Vagina (tissue), 2 donors: ENCODE results near the gene GLT1D1. TPM values are rescaled to one million over a fixed set of nuclear protein-coding genes. Genes with fewer than 3 reads are reported as not detected.

Experiments
- DNase-seq, 2 donors: peaks; one replicate each; pipeline ENCODE4 v3.0.0-alpha.2; 2017; ENCODE audit errors: extremely low spot score in 2 of 2
- H3K27ac ChIP-seq: fragments of 200-600 bp; sonication (generic); one replicate; pipeline ENCODE4 v1.5.1; 2019
- H3K27me3 ChIP-seq: fragments of 200-600 bp; sonication (generic); one replicate; pipeline ENCODE4 v1.5.1; 2019
- H3K36me3 ChIP-seq, 2 donors: fragments of 200-600 bp; sonication (generic); one replicate each; pipeline ENCODE4 v1.5.1; 2017 to 2019
- H3K4me1 ChIP-seq: fragments of 200-600 bp; sonication (generic); one replicate; pipeline ENCODE4 v1.5.1; 2019
- H3K4me3 ChIP-seq, 2 donors: fragments of 200-600 bp; sonication (generic); 1 replicate in 1 of 2; 2 replicates in 1 of 2; pipeline ENCODE4 v1.5.1; 2016 to 2019
- H3K9me3 ChIP-seq: fragments of 200-600 bp; sonication (generic); one replicate; pipeline ENCODE4 v1.5.1; 2019
- POLR2A ChIP-seq, 2 donors: fragments of 450-650 bp; IDR thresholded peaks; one replicate each; pipeline ENCODE4 v1.6.1; 2017; ENCODE audit warnings: antibody characterized with exemption in 2 of 2, mild to moderate bottlenecking in 2 of 2, moderate library complexity in 2 of 2
- POLR2AphosphoS5 ChIP-seq, 2 donors: sonication (generic); formaldehyde crosslinking; IDR thresholded peaks; one replicate each; pipeline ENCODE4 v1.9.0; 2017; ENCODE audit warnings: antibody characterized with exemption in 2 of 2, mild to moderate bottlenecking in 2 of 2, low read depth in 1 of 2; ENCODE audit not compliant: insufficient read depth in 1 of 2
- intact Hi-C: fragments of 100-400 bp; cut with DNase I; formaldehyde crosslinking; loops from one replicate; pipeline ENCODE4 v1.15.1; 2023
- total RNA-seq: library from RNA; depleted of rRNA; stranded (reverse); fragments of >200 nt; gene quantifications from one replicate; pipeline ENCODE4 v1.2.3, GENCODE V29; 2016
- TF ChIP-seq, protein P1 (sequence below), 3 experiments: fragments of 450-650 bp in 2 of 3; fragments of 200-600 bp in 1 of 3; sonication (generic) in 1 of 3; IDR thresholded peaks; one replicate each; pipeline ENCODE4 v1.5.1; 2017 to 2019; ENCODE audit warnings: antibody characterized with exemption in 3 of 3, mild to moderate bottlenecking in 2 of 3, moderate library complexity in 2 of 3

The GLT1D1 gene
- total RNA-seq, 1 donor from 2014 or later, result 0.74 TPM

DNA sequence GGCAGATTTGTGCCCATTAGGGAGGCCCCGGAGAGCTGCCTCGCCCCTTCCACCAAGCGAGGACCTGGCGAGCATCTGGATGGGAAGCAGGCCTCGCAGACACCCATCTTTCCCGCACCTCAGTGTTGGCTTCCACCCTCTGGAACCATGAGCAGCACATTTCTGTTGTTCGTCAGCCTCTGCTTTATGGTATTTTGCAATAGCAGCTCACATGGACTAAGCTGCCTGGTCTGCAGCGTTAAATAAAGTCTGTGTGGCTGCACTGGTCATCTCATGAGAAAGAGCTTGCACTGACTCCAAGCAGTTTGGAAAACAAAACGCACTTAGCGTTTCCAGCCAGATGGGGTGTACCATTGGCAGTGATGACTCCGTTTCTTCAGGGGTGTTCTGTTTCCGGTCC lies 75.8 kb downstream of the GLT1D1 start:
- no peaks in the 10 kb centered on the region for H3K4me1 ChIP-seq
- no peak overlapping the region for H3K27ac ChIP-seq
- no peak overlapping the region for H3K4me3 ChIP-seq
- no peaks in the 10 kb centered on the region for H3K27me3 ChIP-seq
- H3K36me3 ChIP-seq, result no peaks in the 10 kb centered on the region
- no peak for DNase-seq
- no peaks in the 10 kb centered on the region for H3K9me3 ChIP-seq
- TF ChIP-seq POLR2AphosphoS5 (IDR thresholded peaks at IDR 0.05; ENCODE audit: insufficient read depth in 1 of 2, low read depth in 1 of 2) (no peak), POLR2A (IDR thresholded peaks at IDR 0.05) (no peak)
- TF ChIP-seq, protein P1, sequence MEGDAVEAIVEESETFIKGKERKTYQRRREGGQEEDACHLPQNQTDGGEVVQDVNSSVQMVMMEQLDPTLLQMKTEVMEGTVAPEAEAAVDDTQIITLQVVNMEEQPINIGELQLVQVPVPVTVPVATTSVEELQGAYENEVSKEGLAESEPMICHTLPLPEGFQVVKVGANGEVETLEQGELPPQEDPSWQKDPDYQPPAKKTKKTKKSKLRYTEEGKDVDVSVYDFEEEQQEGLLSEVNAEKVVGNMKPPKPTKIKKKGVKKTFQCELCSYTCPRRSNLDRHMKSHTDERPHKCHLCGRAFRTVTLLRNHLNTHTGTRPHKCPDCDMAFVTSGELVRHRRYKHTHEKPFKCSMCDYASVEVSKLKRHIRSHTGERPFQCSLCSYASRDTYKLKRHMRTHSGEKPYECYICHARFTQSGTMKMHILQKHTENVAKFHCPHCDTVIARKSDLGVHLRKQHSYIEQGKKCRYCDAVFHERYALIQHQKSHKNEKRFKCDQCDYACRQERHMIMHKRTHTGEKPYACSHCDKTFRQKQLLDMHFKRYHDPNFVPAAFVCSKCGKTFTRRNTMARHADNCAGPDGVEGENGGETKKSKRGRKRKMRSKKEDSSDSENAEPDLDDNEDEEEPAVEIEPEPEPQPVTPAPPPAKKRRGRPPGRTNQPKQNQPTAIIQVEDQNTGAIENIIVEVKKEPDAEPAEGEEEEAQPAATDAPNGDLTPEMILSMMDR (IDR thresholded peaks at IDR 0.05), result no peak
- intact Hi-C loops, result no loop called here

DNA sequence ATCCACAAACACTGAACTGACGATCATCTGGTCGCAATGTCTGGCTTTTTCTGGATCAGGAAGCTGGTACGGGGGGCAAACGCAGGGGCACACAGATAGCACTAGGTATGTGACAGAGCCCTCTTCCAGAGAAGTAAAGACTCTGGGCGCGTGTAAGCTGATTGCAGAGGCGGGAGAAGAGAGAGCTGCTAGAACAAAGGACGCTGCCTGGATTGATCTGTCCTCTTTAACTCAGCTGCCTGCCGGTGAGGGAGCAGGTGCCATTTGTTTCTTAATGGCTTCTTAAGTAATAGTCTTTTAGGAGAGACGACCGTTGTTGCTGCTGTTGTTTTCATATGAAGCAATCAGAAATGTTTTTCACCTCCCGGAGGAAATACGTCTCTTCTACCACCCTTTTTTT lies 77.3 kb downstream of the GLT1D1 start:
- no peak for DNase-seq
- H3K4me1 ChIP-seq, result no peaks in the 10 kb centered on the region
- no peaks in the 10 kb centered on the region for H3K9me3 ChIP-seq
- intact Hi-C loops, result no loop called here
- H3K27ac ChIP-seq, result no peak overlapping the region
- no peak overlapping the region for H3K4me3 ChIP-seq
- no peaks in the 10 kb centered on the region for H3K36me3 ChIP-seq
- H3K27me3 ChIP-seq, result no peaks in the 10 kb centered on the region
- TF ChIP-seq POLR2A (IDR thresholded peaks at IDR 0.05), result no peak
- TF ChIP-seq, protein P1 (IDR thresholded peaks at IDR 0.05), result no peak
- no peak for TF ChIP-seq POLR2AphosphoS5 (IDR thresholded peaks at IDR 0.05; ENCODE audit: insufficient read depth in 1 of 2, low read depth in 1 of 2)

DNA sequence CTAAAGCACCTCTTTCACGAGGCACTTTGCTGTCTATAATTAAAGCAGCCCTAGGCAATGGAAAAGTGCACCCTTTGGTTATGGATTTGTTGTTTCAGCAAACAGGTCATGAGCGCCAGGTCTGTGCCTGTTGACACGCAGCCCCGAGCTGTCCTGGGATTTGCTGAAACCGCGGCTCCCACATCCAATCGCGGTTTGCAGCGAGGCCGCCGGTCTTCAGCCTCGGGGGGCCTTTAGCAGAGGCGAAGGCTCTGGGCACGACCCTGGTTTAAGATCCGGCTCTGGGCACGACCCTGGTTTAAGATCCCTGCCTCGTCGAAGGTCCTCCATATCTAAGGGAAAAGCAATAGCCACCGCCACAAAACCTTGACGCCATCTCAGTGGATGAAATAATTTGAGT lies 79.2 kb downstream of the GLT1D1 start:
- no peak for TF ChIP-seq POLR2A (IDR thresholded peaks at IDR 0.05)
- TF ChIP-seq POLR2AphosphoS5 (IDR thresholded peaks at IDR 0.05; ENCODE audit: insufficient read depth in 1 of 2, low read depth in 1 of 2), result no peak
- TF ChIP-seq, protein P1 (IDR thresholded peaks at IDR 0.05), result no peak
- no peak overlapping the region for H3K4me3 ChIP-seq
- H3K9me3 ChIP-seq, result no peaks in the 10 kb centered on the region
- no peak for DNase-seq
- H3K27me3 ChIP-seq, result no peaks in the 10 kb centered on the region
- no peaks in the 10 kb centered on the region for H3K36me3 ChIP-seq
- H3K4me1 ChIP-seq, result no peaks in the 10 kb centered on the region
- intact Hi-C loops, result loop anchor here (2.0 kb wide), 1 partner anchor 142 kb away; no protein-coding TSS in a partner anchor
- H3K27ac ChIP-seq, result no peak overlapping the region

DNA sequence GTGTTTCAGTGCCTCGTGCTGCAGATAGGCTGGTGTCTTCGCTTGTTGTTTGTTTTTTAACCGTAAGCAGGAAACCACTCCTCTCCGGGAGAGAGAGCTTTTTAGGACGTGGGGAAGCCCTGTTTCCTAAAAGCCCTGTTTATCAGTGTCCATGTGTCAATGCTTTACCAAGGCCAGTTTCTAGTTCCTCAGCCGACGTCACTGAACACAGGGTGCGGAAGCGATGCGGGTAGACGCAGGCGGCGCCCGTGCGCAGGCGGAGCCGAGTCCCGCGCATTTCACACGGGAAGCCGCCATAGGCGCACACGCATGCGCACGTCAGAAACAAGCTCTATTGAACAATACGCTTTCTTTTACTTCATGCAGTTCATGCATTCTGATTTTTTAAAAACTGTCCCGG lies 79.8 kb downstream of the GLT1D1 start:
- Histone ChIP-seq H3K4me1 (no peaks in the 10 kb centered on the region), H3K9me3 (no peaks in the 10 kb centered on the region), H3K4me3 (no peak overlapping the region), H3K36me3 (no peaks in the 10 kb centered on the region), H3K27me3 (no peaks in the 10 kb centered on the region), H3K27ac (no peak overlapping the region)
- TF ChIP-seq POLR2A (IDR thresholded peaks at IDR 0.05) (no peak), POLR2AphosphoS5 (IDR thresholded peaks at IDR 0.05; ENCODE audit: insufficient read depth in 1 of 2, low read depth in 1 of 2) (no peak)
- TF ChIP-seq, protein P1 (IDR thresholded peaks at IDR 0.05), result no peak
- no peak for DNase-seq
- intact Hi-C loops, result loop anchor here (2.0 kb wide), 1 partner anchor 142 kb away; no protein-coding TSS in a partner anchor

DNA sequence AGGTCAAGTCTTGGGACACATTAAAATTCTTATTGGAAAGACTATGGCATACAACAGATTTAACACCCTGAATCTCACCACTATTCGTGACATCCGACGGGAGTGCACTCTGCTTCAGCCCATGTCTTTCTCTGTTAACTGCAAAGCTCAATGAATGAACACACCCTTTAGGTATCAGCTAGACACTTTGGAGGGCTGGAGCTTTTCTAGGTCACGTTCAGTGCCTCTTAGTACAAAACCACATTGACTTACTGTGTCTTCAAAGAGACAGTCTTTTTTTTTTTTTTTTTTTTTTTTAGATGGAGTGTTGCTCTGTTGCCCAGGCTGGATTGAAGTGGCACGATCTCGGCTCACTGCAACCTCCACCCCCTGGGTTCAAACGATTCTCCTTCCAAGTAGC lies 80.6 kb downstream of the GLT1D1 start:
- no peak overlapping the region for H3K4me3 ChIP-seq
- no peaks in the 10 kb centered on the region for H3K4me1 ChIP-seq
- intact Hi-C loops, result loop anchor here (2.0 kb wide), 1 partner anchor 143 kb away; no protein-coding TSS in a partner anchor
- DNase-seq, result no peak
- TF ChIP-seq POLR2AphosphoS5 (IDR thresholded peaks at IDR 0.05; ENCODE audit: insufficient read depth in 1 of 2, low read depth in 1 of 2) (no peak), POLR2A (IDR thresholded peaks at IDR 0.05) (no peak)
- TF ChIP-seq, protein P1 (IDR thresholded peaks at IDR 0.05), result no peak
- H3K27ac ChIP-seq, result no peak overlapping the region
- H3K9me3 ChIP-seq, result no peaks in the 10 kb centered on the region
- no peaks in the 10 kb centered on the region for H3K36me3 ChIP-seq
- no peaks in the 10 kb centered on the region for H3K27me3 ChIP-seq
